ENCODE measurements around the gene MYO18A. TPM values are rescaled to one million over a fixed set of nuclear protein-coding genes. Genes with fewer than 3 reads are reported as not detected.

The MYO18A gene, protein sequence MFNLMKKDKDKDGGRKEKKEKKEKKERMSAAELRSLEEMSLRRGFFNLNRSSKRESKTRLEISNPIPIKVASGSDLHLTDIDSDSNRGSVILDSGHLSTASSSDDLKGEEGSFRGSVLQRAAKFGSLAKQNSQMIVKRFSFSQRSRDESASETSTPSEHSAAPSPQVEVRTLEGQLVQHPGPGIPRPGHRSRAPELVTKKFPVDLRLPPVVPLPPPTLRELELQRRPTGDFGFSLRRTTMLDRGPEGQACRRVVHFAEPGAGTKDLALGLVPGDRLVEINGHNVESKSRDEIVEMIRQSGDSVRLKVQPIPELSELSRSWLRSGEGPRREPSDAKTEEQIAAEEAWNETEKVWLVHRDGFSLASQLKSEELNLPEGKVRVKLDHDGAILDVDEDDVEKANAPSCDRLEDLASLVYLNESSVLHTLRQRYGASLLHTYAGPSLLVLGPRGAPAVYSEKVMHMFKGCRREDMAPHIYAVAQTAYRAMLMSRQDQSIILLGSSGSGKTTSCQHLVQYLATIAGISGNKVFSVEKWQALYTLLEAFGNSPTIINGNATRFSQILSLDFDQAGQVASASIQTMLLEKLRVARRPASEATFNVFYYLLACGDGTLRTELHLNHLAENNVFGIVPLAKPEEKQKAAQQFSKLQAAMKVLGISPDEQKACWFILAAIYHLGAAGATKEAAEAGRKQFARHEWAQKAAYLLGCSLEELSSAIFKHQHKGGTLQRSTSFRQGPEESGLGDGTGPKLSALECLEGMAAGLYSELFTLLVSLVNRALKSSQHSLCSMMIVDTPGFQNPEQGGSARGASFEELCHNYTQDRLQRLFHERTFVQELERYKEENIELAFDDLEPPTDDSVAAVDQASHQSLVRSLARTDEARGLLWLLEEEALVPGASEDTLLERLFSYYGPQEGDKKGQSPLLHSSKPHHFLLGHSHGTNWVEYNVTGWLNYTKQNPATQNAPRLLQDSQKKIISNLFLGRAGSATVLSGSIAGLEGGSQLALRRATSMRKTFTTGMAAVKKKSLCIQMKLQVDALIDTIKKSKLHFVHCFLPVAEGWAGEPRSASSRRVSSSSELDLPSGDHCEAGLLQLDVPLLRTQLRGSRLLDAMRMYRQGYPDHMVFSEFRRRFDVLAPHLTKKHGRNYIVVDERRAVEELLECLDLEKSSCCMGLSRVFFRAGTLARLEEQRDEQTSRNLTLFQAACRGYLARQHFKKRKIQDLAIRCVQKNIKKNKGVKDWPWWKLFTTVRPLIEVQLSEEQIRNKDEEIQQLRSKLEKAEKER (N-terminal part only)
- total RNA-seq: 37.2 and 49.7 TPM in 2 replicates

DNA sequence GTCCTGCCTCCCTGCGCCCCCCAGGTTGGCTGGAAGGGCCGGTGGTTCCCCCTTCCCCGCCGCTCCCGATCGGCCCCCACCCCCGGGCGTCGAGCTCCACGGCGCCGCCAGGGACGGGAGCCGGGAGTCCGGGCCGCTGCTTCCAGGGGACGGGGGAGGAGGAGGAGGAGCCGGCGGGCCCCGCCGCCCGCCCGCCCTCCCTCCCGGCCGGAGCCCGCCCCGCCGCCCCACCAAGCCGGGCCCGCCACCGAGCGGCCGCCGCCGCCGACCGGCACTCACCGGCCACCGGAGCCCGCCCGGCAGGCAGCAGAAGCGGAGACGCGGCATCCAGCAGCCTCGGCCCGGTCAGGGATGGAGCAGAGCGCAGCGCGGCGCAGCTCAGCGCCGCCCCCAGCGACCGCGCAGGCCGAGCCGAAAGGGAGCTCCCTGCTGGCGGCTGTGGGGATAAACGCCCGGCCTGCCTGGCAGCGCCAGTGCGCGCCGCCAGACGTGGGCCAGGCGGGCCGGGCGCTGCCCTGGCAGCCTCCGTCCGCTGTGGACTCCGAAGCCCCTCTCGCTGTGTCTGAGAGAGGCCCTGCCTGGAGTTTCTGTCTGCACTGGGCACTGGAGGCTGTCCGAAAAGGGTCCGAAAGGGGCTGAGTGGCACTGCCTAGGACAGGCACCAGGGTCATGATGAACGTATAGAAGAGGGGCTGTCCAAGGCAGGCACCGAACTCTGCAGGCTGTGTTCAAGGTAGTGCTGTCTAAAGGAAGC lies at the start of gene MYO18A:
Gene MYO18A (minus strand): TSS at position 365 of the 754 bp plus-strand sequence. CDS start 13,458 bp downstream, outside the sequence.

DNA sequence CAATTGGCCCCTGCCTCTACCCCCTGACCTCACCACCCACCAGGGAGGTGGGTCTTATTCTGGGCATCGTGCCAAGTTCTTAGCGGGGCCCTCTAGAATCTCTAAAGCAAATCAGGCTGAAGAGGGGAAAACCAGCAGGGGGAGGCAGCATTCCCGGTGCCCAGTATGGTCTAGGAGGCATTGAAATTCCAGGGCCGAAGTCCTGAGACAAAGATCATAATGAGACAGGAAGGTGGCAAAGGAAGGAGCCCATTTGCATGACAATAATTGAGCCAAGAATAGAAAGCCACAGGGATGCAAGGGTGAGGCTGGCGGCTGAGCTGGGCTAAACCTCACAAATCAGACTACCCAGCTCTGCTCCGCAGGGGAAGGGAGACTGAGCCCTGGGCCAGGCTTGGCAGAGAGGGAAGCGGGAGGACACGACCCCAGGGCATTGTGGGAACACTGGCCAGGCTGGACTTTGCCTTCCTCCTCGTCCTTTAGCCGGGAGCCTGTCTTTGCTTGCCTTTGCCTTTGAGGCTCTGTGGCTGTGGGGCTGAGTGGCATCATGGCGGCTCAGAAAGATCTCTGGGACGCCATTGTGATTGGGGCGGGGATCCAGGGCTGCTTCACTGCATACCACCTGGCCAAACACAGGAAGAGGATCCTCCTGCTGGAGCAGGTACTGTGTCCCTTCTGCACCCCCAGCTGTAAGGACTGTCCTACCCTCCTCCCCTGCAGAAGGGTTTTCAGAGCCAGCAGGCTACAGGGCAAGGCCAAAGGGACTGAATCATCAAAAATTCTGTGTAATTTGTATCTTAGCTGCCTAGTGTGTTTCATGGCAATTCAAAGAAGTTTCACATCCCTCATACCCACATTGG lies 137.3 kb downstream of the MYO18A start, which contains the start of gene PIPOX:
Gene PIPOX (plus strand): TSS at position 463 of the 860 bp plus-strand sequence. CDS start 85 bp downstream, at position 548.

Other genes starting within 250 kb of the MYO18A start
- gene PHF12, start 228.9 kb downstream of the MYO18A start, total RNA-seq: 7.8 and 14.0 TPM in 2 replicates
- gene SEZ6, start 174.4 kb downstream of the MYO18A start, total RNA-seq: not detected in 2 replicates
- gene PIPOX, start 137.3 kb downstream of the MYO18A start, total RNA-seq: 0.23 and 0.39 TPM in 2 replicates
- not detected in 2 replicates for gene CRYBA1, start 66.5 kb upstream of the MYO18A start, total RNA-seq
- gene NUFIP2, start 113.8 kb upstream of the MYO18A start, total RNA-seq: 18.7 and 20.8 TPM in 2 replicates
- 19.5 and 29.0 TPM in 2 replicates for gene TAOK1, start 210.0 kb upstream of the MYO18A start, total RNA-seq